Hematopoietic multipotent progenitor cell treated with erythropoietin and hydrocortisone succinate and interleukin-3 and kit ligand, for 6 days (in vitro differentiated cells): ENCODE data around the gene SCAPER.
A peak's percentile ranks its signal among the peaks of the same experiment; 100 is the strongest.
"Not testable (repeated sequence)": the region's sequence is repeated elsewhere in the genome, so short reads cannot be mapped to it uniquely, and the experiment has no call there.

Experiments
- DNase-seq: peaks from one replicate; pipeline ENCODE4 v3.0.0-alpha.2; 2015

SCAPER gene

DNA sequence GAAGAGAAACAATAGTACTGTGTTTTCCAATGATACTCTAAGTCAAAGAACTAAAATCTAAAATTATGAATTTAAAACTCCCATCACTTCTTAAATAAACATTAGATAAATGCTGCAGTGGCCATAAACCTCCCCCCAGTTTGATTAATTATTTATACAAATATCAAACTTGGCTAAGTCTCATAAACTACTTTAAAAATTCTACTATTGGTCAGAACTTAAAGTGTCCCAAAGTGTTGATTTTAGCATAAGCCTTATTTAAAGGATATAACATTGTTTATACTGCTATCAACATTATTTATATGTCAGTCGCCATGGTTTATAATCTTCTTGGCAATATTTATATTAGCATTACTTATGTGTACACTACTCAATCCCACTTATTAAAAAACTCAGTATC is 132.4 kb downstream of the SCAPER start:
- no peak for DNase-seq

- no peak for DNase-seq
Measured at GRCh38 chr15:76764004-76764403, 141.1 kb downstream of the SCAPER start.

- DNase-seq, result no peak
Measured at GRCh38 chr15:76763554-76763953, 141.6 kb downstream of the SCAPER start.

DNA sequence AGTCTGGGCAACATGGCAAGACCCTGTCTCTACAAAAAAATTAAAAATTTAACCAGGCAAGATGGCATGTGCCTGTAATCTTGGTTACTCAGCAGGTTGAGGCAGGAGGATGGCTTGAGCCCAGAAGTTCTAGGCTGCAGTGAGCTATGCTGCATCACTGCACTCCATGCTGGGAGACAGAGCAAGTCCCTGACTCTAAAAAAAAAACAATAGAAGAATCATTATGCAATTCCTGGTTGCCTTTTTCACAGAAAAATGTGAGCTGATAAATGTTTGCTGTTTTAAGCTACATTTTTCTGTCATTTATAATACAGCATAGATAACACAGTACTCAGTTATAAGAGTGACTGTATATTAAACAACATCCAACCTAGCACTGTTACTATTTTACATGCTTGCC is 148.8 kb downstream of the SCAPER start:
- no peak for DNase-seq

DNA sequence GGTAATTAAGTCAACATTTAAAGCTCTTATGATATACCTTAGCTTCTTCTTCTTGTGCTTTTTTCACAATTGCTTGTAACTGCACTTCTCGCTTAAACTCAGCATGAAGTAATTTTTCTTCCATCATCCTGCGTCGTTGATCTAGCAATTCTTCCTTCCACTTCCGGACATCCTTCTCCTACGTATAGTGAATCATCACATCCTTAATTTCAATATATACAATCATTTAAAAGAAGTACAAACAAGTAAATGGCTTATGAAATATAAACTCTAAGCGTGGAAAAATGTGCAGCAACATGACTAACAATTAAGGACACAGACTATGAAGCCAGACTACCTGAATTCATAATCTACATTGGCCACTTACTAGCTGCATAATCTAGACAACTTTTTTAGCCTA is 151.4 kb downstream of the SCAPER start:
- DNase-seq, result no peak

- DNase-seq, result no peak
Measured at GRCh38 chr15:76753131-76753530, 152.0 kb downstream of the SCAPER start.

DNA sequence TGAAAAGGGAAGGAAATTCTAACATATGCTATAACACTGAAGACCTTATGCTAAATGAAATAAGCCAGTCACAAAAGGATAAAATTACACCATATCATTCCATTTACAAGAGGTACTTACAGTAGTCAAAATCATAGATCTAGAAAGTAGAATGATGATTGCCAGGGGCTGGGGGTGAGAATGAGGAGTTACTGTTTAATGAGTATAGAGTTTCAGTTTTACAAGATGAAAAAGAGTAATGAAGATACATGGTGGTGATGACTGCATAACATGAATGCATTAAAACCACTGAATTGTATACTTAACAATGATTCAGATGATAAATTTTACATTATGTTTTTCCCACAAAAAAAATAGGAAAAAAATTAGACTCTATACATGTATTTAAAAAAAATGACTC is 152.6 kb downstream of the SCAPER start:
- DNase-seq, result no peak

DNA sequence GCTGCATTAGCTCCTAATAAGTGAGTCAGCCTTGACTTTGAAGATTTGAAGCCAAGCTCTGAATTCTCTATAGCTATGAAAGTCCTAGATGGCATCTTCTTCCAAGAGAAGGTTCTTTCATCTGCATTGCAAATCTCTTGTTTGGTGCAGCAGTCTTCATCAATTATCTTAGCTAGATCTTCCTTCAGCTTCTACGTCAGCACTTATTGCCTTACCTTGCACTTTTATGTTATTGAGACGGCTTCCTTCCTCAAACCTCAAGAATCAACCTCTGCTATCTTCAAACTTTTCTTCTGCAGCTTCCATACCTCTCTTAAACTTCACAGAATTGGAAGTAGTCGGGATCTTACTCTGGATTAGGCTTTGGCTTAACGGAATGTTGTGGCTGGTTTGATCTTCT is 167.6 kb downstream of the SCAPER start:
- DNase-seq, result no peak

DNA sequence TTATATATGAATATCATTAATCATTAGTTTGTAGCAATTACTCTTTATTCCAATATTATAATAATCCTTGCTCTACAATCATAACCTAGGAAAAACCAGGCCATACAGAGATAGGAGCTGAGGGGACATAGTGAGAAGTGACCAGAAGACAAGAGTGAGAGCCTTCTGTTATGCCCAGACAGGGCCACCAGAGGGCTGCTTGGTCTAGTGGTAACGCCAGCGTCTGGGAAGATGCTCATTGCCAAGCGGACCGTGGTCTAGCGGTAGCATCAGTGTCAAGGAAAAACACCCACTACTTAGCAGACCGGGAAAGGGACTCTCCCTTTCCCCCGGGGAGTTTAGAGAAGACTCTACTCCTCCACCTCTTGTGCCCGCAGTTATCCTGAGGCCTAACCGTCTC is 172.8 kb downstream of the SCAPER start:
- peak; percentile 6 for DNase-seq

GRCh38 chr15:76730262-76730661 is 174.9 kb downstream of the SCAPER start:
- DNase-seq, result no peak

- DNase-seq, result no peak
Measured at GRCh38 chr15:76718863-76719262, 186.3 kb downstream of the SCAPER start.

- no peak for DNase-seq
Measured at GRCh38 chr15:76714950-76715349, 190.2 kb downstream of the SCAPER start.

DNA sequence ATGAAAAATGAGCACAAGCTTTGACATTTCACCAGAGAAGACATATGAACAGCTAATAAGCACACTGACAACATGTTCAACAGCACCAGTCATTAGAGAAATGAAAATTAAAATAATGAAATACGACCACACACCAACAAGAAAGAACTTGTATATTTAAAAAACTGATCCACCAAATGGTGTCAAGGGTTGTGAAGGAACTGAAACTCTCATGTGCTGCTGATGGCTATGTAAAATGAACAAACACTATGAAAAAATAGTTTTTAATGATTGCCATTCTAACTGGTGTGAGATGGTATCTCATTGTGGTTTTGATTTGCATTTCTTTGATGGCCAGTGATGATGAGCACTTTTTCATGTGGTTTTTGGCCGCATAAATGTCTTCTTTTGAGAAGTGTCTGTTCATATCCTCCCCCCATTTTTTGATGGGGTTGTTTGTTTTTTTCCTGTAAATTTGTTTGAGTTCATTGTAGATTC is 193.8 kb downstream of the SCAPER start:
- peak; percentile 12 for DNase-seq

GRCh38 chr15:76704032-76704431 is 201.1 kb downstream of the SCAPER start:
- DNase-seq, result not testable (repeated sequence)

DNA sequence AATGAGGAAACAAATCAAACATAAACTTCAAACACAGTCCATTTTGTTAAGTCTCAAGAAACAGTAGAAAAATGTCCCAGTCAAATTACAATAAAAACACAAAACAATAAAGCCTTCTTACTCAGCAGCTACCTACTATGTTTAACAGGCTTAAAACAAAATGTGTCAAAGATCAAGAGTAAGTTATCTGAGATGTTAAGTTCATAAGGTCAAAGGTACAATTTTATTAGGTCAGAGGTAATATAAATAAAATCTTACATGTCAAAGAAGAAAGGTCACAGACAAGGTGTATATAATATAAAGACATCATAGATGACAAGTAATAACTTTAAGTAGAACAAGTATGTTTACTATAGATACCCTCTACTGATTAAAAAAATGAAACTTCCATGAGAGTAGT is 208.3 kb downstream of the SCAPER start:
- no peak for DNase-seq

DNA sequence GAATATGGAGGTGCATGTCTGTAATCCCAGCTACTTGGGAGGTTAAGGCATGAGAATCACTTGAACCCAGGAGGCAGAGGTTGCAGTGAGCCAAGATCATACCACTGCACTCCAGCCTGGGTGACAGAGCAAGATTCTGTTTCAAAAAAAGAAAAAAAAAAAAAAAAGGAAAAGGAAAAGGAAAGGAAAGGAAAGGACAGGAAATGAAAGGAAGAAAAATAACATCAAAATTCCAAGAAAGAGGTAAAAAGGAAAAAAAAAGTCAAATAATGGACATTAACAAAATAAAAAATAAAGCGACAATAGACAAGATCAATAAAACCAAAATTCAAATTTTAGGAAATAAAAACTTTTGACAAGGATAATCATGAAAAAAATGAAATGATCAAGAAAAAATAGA is 212.6 kb downstream of the SCAPER start:
- DNase-seq, result not testable (repeated sequence)

DNA sequence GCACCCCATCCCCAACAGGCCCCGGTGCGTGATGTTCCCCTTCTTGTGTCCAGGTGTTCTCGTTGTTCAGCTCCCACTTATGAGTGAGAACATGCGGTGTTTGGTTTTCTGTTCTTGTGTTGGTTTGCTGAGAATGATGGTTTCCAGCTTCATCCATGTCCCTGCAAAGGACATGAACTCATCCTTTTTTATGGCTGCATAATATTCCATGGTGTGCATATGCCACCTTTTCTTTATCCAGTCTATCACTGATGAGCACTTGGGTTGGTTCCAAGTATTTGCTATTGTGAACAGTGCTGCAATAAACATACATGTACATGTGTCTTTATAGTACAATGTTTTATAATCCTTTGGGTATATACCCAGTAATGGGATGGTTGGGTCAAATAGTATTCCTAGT is 217.5 kb downstream of the SCAPER start:
- not testable (repeated sequence) for DNase-seq

DNA sequence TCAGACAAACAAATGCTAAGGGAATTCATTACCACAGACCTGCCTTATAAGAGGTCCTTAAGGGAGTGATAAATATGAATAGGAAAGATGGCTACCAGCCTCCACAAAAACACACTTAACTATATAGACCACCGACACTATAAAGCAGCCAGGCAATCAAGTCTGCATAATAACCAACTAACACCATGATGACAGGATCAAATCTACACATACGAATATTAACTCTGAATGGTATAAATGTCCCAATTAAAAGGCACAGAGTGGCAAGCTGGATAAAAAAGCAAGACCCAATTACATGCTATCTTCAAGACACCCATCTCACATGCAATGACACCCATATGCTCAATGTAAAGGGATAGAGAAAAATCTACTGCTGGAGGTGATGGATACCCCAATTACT is 221.1 kb downstream of the SCAPER start:
- DNase-seq, result no peak

DNA sequence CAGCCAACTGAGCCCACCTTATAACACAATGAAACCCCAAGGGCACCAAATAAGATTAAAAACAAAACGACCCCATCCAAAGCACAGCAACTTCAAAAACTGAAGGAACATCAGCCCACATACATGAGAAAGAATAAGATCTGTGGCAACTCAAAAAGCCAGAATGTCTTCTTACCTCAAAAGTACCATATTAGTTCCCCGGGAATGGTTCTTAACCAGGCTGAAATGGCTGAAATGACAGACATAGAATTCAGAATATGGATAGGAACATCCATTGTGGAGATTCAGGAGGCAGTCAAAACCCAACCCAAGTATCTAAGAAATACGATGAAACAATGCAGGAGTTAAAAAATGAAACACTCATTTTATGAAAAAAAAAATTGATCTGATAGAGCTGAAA is 222.3 kb downstream of the SCAPER start:
- DNase-seq, result no peak

DNA sequence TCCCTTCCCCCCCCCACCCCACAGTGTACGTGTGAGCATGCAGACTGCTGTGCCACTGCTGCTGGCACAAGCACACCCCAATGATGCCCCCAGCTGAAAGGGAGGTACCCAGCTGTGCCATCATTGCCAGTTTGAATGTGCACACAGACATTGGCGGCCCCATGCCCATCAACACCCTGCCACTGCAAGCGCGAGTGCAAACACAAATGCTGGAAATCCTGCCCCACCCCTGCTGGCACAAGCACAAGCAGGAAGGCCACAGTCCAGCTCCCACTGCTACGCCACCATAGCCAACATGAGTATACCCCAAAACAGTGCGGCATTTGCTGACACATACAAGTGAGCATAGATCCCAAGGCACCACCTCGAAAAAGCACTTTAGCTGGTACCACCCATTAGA is 222.9 kb downstream of the SCAPER start:
- no peak for DNase-seq

DNA sequence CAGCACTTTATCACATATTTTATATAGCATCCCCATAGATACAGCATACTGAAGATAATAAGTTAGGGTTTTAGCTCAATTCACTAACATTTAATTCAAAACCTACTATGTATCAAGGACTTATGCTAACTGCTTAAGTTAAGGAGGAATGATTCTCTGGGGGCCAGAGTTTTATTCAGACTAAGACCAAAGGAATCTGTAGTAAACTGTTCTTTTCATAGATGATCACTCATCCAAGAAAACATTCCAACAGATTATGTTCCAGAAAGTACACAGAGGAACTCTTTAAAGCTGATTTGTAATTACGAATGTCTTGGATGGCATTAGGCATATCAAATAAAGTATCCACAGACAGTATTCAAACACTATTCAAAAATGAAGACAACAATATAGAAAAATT is 226.4 kb downstream of the SCAPER start:
- DNase-seq, result no peak

DNA sequence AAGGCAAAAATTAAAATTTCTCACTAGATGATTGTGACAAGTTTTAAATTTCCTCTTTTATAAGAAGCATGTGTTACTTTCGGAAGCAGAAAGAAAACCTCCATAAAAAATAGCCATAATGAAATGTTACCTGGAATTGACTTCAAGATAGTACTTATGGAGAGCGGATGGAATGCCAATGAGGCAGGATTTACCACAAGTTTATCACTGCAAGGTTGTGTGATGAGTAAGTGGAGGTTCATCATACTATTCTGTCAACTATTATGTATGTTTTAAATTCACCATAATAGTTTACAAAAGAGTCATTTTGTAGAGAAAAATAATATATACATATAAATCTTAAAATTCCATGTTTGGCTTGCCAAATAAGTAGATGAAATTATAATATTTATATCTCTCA is 230.3 kb downstream of the SCAPER start:
- DNase-seq, result no peak

GRCh38 chr15:76669521-76670207 is 235.5 kb downstream of the SCAPER start:
- peak; percentile 6 for DNase-seq

DNA sequence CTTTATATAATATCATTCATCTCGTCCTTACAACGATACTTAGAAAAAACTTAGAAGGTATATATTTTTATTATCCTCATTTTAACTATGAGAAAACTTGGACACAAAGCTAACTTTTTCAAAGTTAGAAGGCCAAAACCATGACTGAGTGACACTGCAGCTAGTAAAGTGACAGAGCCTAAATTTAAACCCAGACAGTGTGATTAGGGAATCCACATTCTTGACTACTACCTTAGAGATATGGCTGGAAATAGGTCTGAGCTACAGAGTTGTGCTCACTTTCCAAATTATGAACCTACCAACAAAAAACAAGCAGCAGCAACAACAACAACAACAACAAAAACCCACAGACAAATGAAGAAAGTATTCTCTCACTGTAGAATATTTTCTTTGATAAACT is 236.2 kb downstream of the SCAPER start:
- DNase-seq, result no peak

DNA sequence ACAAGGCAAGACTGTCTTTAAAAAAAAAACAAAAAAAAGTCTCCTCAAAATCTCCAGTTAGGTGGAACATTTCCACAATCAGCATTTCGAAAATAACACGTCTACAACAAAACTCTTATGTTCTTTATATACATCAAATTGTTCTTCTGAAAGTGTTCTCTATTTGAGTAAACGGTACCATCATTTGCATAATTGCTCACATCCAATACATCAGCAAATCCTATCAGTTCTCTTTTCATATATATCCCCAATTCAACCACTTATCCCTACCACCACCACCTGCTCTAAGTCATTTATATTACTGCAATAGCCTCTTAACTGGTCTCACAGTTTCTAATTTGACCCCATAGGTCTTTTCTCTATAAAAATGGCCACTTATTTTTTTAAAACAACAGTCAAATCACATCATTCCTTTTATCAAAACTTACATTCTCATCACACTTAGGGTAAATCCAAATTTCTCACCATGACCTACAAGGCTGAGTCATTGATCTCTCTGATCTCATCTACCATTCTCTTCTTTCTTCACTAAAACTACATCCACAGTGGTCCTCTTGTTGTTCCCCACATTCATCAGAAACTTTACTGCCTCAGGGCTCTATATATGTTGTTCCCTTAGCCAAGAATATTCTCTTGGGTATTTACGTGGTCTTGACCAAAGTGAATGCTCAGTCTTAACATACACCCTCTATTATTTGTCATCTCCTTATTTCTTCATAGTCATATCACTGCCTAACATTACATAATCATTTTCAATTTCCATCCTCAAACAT is 237.0 kb downstream of the SCAPER start:
- no peak for DNase-seq
